OCI-LY7 (cell line): ENCODE measurements around the gene SSNA1. TPM values are rescaled to one million over a fixed set of nuclear protein-coding genes. Genes with fewer than 3 reads are reported as not detected.

Experiments
- BruUV-seq: library from RNA; stranded (reverse); fragments of 400-500 nt; replicated peaks from 2 replicates; lab custom pipeline; 2021; lab: Mats Ljungman, UMichigan
- CTCF ChIA-PET: fragments of 300-600 bp; sonication (Branson Sonifier 250); formaldehyde crosslinking; loops from one replicate; lab custom pipeline; 2022; ENCODE audit warnings: antibody characterized with exemption; ENCODE audit not compliant: unreplicated experiment; lab: Charles Lee
- POLR2A ChIA-PET: fragments of 300-600 bp; sonication (Branson Sonifier 250); formaldehyde crosslinking; loops from one replicate; lab custom pipeline; 2022; ENCODE audit warnings: antibody characterized with exemption; lab: Charles Lee
- DNase-seq: peaks from one replicate; pipeline ENCODE4 v3.0.0-alpha.2; 2015; ENCODE audit warnings: low spot score
- H2AFZ ChIP-seq: fragments of 200-600 bp; sonication (generic), shearing (Covaris generic); 2 replicates; pipeline ENCODE4 v1.6.1; 2014; ENCODE audit warnings: mild to moderate bottlenecking, antibody characterized with exemption, low read length, moderate library complexity
- H3K27ac ChIP-seq: fragments of 200-600 bp; sonication (generic); 2 replicates; pipeline ENCODE4 v1.5.1; 2014; ENCODE audit warnings: mixed run types, low read depth, mild to moderate bottlenecking, moderate library complexity, low read length, inconsistent platforms; ENCODE audit not compliant: poor library complexity, severe bottlenecking
- H3K36me3 ChIP-seq: fragments of 200-600 bp; sonication (generic); 2 replicates; pipeline ENCODE4 v1.6.1; 2014; ENCODE audit warnings: mild to moderate bottlenecking, antibody characterized with exemption, low read length, moderate library complexity, mixed read lengths; ENCODE audit not compliant: insufficient read depth
- H3K4me1 ChIP-seq: fragments of 200-600 bp; sonication (generic); 2 replicates; pipeline ENCODE4 v1.5.1; 2014; ENCODE audit warnings: mild to moderate bottlenecking, low read length; ENCODE audit not compliant: insufficient read depth, poor library complexity, severe bottlenecking
- H3K4me2 ChIP-seq: fragments of 200-600 bp; sonication (generic); 2 replicates; pipeline ENCODE4 v1.6.1; 2014; ENCODE audit warnings: mild to moderate bottlenecking, low read length
- H3K4me3 ChIP-seq: fragments of 200-600 bp; sonication (generic); 2 replicates; pipeline ENCODE4 v1.5.1; 2014; ENCODE audit warnings: mild to moderate bottlenecking, low read depth, low read length; ENCODE audit not compliant: poor library complexity, severe bottlenecking
- H3K79me2 ChIP-seq: fragments of 200-600 bp; sonication (generic); 2 replicates; pipeline ENCODE4 v1.6.1; 2016; ENCODE audit warnings: low read depth, mild to moderate bottlenecking, low read length, moderate library complexity, mixed read lengths; ENCODE audit not compliant: insufficient read depth
- H3K9me2 ChIP-seq: fragments of 200-600 bp; sonication (generic); 2 replicates; pipeline ENCODE4 v1.6.1; 2016; ENCODE audit warnings: mild to moderate bottlenecking, low read length, mixed read lengths; ENCODE audit not compliant: insufficient read depth
- H3K9me3 ChIP-seq: fragments of 200-600 bp; sonication (generic); 2 replicates; pipeline ENCODE4 v1.6.1; 2014; ENCODE audit warnings: mild to moderate bottlenecking, mixed run types, low read length, mixed read lengths
- H4K20me1 ChIP-seq: fragments of 200-600 bp; sonication (generic); 2 replicates; pipeline ENCODE4 v1.6.1; 2014; ENCODE audit warnings: mild to moderate bottlenecking, antibody characterized with exemption, low read length, moderate library complexity, mixed read lengths; ENCODE audit not compliant: insufficient read depth
- CTCF ChIP-seq: fragments of 200-600 bp; sonication (generic); conservative IDR thresholded peaks from 2 replicates; pipeline ENCODE4 v1.5.1; 2014; ENCODE audit warnings: mild to moderate bottlenecking, antibody characterized with exemption, low read length, moderate library complexity, mixed read lengths
- EZH2phosphoT487 ChIP-seq: fragments of 200-600 bp; sonication (generic); IDR thresholded peaks from 2 replicates; pipeline ENCODE4 v1.6.1; 2018; ENCODE audit warnings: low read depth, borderline replicate concordance, mild to moderate bottlenecking, mixed run types, antibody characterized with exemption, low read length, moderate library complexity, mixed read lengths
- intact Hi-C: fragments of 100-400 bp; cut with micrococcal nuclease; formaldehyde crosslinking; loops from one replicate; pipeline ENCODE4 v1.10.0; 2022; ENCODE audit not compliant: unreplicated experiment
- total RNA-seq, 2 experiments: library from RNA; depleted of rRNA in 1 of 2; stranded (reverse); fragments of >200 nt in 1 of 2; shearing (Covaris generic) in 1 of 2; gene quantifications; 2 replicates each; pipeline ENCODE4 v1.2.3, GENCODE V29; 2014 to 2022

Gene SSNA1
- total RNA-seq, 2 experiments from 2014 or later = 71.0 to 111 TPM

DNA sequence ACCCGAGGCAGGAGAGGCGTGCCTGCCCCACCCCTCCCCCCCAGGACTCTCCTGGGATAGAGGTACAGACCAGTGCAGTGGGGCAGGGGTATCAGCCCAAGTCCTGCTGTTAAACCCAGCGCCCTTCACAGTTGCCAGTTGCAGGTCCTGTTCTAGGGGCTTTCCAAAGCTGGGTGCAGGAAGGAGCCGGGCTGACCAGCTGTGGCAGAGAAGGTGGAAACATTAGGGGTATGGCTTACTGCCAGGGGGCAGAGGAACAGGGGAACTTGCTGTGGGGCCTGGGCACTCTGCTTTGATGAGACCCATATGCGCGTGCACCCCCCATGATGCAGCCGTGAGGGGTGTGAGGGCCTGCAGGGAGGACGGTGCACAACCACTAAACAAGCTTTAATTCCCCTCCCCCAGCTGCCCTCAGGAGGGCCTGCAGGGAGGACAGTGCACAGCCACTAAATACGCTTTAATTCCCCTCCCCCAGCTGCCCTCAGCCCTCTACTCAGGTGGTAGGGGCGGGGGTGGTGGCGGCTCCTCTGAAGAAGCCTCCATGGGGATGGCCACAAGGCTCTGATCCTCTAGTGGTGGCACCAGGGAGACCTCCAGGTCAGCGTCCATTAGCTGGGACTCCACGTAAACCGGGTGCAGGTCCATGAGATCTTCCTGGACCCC, 17.9 kb upstream of the SSNA1 start:
- Histone ChIP-seq H3K4me1 (peaks cover 4% of the 10 kb centered on the region), H4K20me1 (no peaks in the 10 kb centered on the region), H3K4me2 (no peak overlapping the region), H3K27ac (no peak overlapping the region), H3K9me3 (no peaks in the 10 kb centered on the region), H2AFZ (no peak overlapping the region), H3K36me3 (no peaks in the 10 kb centered on the region), H3K4me3 (no peak overlapping the region), H3K9me2 (no peaks in the 10 kb centered on the region), H3K79me2 (no peaks in the 10 kb centered on the region)
- intact Hi-C loops = no loop called here
- no peak for DNase-seq
- TF ChIP-seq EZH2phosphoT487 (no peak), CTCF (no peak)
- BruUV-seq = no TSS peak
- POLR2A ChIA-PET = no interaction called here
- CTCF ChIA-PET = no interaction called here

DNA sequence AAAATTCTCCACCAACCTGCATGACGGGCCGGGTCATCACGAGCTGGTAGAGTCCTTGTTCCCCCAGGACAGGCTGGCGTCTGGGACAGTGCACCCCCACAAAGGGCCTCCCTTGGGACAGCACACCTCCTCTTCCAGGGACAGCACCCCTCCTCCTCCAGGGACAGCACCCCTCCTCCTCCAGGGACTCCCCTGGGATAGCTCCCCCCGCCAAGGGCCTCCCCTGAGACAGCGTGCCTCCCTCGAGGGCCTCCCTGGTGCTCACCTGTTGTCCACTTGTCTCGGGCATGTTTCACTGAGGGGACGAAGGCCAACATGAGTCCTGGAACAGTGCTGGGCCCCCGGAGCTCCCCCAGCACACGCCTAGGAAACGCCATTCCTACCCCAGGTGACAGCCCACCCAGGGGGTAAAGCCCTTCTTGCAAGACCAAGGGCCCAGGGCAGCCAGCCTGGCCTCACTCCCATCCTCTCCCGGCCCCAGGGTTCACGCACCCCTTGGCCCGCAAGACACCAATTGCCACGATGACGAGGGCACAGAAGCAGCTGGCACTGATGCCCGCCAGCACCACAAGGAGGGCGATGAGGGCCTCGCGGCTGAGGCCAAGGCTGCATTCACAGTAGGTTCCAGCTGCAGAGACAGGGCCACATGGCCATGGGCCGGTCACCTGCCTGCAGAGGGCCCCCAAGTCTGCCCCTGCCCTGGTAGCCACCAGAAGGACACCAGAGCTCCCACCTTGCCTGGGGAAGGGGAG, 17.2 kb upstream of the SSNA1 start:
- CTCF ChIA-PET = no interaction called here
- TF ChIP-seq CTCF (no peak), EZH2phosphoT487 (no peak)
- no peak overlapping the region for H3K4me3 ChIP-seq

More for the DNA sequence above, 17.2 kb upstream of the SSNA1 start:
- Histone ChIP-seq H3K9me2 (no peaks in the 10 kb centered on the region), H3K4me2 (no peak overlapping the region), H3K9me3 (no peaks in the 10 kb centered on the region), H3K36me3 (no peaks in the 10 kb centered on the region), H4K20me1 (no peaks in the 10 kb centered on the region), H3K27ac (no peak overlapping the region), H2AFZ (no peak overlapping the region), H3K79me2 (no peaks in the 10 kb centered on the region), H3K4me1 (peaks cover 4% of the 10 kb centered on the region)
- no TSS peak for BruUV-seq
- no peak for DNase-seq
- intact Hi-C loops = no loop called here
- POLR2A ChIA-PET = no interaction called here
